Measurements from ENCODE around the gene GREM1.

Gene GREM1

DNA sequence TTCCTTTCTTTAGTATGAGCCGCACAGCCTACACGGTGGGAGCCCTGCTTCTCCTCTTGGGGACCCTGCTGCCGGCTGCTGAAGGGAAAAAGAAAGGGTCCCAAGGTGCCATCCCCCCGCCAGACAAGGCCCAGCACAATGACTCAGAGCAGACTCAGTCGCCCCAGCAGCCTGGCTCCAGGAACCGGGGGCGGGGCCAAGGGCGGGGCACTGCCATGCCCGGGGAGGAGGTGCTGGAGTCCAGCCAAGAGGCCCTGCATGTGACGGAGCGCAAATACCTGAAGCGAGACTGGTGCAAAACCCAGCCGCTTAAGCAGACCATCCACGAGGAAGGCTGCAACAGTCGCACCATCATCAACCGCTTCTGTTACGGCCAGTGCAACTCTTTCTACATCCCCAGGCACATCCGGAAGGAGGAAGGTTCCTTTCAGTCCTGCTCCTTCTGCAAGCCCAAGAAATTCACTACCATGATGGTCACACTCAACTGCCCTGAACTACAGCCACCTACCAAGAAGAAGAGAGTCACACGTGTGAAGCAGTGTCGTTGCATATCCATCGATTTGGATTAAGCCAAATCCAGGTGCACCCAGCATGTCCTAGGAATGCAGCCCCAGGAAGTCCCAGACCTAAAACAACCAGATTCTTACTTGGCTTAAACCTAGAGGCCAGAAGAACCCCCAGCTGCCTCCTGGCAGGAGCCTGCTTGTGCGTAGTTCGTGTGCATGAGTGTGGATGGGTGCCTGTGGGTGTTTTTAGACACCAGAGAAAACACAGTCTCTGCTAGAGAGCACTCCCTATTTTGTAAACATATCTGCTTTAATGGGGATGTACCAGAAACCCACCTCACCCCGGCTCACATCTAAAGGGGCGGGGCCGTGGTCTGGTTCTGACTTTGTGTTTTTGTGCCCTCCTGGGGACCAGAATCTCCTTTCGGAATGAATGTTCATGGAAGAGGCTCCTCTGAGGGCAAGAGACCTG, 13.2 kb downstream of the GREM1 start:
- DNase-seq (ENCODE audit: low read depth) = no peak

DNA sequence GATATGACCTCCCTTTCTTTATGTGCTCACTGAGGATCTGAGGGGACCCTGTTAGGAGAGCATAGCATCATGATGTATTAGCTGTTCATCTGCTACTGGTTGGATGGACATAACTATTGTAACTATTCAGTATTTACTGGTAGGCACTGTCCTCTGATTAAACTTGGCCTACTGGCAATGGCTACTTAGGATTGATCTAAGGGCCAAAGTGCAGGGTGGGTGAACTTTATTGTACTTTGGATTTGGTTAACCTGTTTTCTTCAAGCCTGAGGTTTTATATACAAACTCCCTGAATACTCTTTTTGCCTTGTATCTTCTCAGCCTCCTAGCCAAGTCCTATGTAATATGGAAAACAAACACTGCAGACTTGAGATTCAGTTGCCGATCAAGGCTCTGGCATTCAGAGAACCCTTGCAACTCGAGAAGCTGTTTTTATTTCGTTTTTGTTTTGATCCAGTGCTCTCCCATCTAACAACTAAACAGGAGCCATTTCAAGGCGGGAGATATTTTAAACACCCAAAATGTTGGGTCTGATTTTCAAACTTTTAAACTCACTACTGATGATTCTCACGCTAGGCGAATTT, 14.9 kb downstream of the GREM1 start:
- no peak for DNase-seq (ENCODE audit: low read depth)

DNA sequence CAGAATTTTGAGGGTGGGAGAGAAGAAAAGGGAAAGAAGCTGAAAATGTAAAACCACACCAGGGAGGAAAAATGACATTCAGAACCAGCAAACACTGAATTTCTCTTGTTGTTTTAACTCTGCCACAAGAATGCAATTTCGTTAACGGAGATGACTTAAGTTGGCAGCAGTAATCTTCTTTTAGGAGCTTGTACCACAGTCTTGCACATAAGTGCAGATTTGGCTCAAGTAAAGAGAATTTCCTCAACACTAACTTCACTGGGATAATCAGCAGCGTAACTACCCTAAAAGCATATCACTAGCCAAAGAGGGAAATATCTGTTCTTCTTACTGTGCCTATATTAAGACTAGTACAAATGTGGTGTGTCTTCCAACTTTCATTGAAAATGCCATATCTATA, 15.5 kb downstream of the GREM1 start:
- DNase-seq (ENCODE audit: low read depth) = no peak

DNA sequence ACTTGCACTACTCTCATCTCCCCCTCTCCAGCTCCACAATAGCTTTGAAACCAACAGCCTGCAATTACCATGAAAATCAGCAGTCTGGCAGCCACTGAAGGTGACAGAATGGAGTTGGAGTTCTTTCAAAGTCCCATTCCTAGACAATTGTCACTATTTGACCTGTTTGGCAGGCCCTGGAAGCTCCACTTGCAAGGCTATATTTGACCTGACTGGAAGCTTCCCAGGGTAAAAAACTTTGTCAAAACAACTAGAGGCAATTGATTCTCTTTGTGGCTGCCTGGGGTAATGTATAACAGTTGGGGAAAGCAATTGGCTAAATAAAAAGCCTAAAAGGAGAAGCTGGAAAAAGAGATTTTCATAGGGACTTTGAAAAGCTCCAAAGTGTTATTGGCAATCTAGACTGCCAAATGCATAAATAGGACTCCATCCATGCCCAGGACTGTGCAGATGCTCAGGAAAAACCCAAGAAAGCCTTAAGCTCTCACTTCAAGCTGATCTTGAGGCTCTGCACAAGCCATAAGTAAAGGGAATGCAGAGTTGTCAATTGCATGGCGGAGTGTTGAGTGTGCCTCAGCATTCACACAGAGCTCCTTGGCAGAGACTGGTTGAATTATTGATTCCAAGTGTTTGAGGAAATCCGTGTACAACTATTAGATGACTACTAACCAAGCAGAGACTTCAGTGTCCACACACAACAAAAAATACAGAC, 18.3 kb downstream of the GREM1 start:
- DNase-seq (ENCODE audit: low read depth) = no peak

DNA sequence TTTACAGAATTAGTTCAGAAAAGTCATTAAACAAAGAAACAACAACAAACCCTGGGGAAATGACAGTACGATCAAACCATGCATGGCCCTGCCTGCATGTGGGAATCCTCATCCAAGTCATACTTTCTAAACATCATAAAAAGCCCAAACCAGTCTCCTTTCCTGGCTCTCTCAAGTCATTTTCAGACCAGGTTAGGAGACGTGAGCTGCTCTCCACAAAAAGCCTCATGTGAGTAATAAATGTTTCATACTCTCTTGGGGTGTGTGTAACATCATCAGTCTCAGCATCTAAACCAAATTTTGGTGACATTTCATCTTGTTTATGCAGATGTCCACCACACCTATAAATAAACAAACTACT, 18.9 kb downstream of the GREM1 start:
- no peak for DNase-seq (ENCODE audit: low read depth)

DNA sequence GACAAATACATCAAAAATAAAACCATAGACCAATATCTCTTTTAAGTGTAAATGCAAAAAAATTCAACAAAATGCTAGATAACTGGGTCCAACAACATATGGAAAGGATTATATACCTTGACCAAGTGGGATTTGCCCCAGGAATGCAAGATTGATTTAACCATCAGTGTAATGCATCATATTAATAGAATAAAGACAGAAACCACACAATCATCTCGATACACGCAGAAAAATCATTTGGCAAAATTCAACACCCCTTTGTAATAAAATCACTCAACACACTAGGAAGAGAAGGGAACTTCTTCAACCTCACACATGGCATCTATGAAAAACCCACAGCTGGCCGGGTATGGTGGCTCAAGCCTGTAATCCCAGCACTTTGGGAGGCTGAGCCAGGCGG, 19.5 kb downstream of the GREM1 start:
- DNase-seq (ENCODE audit: low read depth) = no peak

DNA sequence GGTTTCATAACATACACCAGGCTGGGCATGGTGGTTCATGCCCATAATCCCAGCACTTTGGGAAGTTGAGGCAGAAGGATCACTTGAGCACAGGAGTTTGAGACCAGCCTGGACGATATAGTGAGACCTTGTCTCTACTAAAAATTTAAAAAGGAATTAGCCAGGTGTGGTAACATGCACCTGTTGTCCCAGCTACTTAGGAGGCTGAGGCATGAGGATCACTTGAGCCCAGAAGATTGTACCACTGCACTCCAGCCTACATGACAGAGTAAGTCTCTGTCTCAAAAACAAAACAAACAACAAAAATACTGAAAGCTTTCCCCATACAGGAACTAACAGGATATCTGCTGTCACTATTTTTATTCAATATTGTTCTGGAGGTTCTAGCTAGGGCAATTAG, 20.9 kb downstream of the GREM1 start:
- no peak for DNase-seq (ENCODE audit: low read depth)

DNA sequence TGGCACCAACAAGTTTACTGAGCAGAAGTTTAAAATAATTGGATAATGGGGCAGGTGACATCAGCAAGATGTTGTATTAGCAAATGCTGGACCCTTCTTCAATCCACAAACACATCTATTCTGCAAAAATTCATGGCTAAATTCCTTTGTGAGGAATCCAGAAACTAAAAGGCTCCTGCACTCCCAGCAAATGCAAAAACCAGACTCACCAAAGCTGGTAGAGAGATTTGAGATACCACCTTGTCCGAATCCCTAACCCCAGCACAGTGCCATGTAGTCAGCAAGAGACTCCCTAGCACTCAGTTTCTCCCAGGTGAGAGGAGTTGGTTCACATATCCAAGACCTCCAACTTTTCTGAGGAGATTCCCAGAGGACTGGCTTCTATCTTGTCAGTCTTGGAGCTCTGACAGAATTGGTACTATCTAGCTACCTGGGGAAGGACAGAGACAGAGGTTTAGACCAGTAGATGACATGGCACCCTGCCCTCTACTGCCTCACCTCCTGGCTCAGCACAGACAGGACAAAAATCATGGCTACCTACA, 21.8 kb downstream of the GREM1 start:
- no peak for DNase-seq (ENCODE audit: low read depth)

DNA sequence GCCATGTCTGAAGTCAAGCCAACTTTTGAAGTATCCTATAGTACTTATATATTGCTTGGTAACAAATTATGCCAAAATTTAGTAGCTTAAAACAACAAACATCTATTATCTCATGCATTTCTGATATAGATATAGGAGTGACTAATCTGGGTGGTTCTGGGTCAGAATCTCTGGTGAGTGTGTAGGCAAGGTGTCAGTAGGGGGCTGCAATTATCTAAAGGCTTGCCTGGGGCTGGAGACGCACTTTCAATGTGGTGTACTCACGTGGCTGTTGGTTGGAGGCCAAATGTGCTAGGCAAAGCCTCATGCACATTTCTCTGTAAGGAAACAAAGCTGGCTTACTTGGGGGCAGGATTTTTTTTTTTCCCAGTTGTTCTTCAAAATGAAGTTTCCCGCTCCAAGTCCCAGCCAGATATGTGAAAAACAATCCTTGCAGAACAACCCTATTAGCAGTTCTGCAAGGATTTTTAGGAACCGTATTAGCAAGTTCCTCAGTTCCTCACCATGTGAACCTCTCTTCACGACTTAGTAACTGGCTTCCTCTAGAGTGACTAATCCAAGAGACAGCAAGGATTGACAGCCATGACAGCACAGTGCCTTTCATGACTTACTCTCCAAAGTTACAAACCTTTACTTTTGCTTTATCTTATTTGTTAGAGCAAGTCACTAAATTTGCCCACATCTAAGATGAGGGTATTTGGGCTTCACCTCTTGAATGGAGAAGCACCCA, 25.8 kb downstream of the GREM1 start:
- DNase-seq (ENCODE audit: low read depth) = no peak

DNA sequence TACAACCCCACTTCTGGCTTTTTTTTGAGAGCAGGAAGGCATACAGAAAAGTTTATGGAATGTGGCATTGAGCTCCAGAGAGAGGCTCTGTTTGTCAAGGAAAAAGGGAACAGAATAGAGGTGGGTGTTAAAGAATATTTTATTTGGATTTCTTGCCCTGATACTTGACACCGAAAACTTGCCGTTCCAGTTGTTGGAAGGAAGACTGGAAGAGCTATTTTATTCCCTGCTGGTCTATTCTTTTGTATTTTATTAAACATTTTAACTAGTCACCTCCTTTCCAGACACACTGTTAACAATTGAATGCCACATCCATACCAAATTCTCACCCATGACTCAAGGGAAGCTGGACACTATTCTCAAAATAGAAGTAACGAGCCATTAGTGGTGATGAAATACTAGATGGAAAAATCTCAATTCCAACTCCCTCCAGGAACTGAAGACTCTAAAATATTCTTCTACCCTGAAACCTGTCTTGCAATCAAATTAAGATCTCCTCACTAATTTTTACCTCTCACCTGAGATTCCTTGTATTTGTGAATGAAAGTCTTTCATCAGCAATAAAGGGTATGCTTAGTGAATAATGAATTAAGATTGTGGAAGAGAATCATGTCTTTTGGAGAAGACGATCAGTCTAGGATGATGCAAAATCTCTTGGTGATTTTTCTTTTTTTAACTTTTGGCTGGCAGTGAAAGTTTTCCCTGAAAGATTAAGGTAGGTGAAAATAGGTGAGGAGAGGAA, 28.5 kb downstream of the GREM1 start:
- DNase-seq (ENCODE audit: low read depth) = no peak

DNA sequence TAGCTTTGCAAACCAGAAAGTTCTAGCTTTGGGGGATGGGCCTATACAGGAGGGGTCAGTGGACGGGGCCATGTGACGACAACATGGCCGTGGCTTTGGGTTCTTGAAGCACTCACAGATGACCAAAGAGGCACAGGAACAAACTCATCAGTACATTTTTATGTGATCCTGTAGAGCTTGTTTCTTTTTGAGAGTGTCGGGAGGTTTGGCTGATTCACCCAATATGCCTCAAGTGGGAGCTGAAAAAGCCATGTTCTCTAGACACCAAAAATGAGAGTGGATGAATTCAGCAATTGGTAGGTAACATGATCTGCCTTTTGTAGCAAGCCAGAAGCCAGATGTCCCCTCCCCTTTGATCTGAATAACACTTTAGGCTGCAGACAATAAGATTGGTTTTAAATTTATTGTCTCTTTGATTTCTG, 30.1 kb downstream of the GREM1 start:
- DNase-seq (ENCODE audit: low read depth) = no peak

DNA sequence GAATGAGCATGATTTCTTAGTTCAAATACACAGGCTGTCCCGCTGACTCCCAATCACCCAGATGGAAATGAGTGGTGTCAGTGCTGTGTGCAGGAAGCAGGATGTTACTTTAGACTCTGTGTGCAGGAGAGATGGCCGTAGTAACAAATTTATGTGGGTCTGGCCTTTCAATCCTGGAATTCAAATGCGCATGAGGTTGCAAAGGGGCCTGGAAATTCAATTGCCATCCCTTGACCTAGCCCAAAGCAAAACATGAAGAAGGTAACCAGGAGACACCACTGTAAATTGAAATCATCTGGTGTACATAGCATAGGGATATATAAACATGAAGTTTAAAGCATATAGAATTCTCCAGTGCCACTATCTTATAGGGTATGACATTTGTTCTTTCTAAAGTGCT, 33.2 kb downstream of the GREM1 start:
- DNase-seq (ENCODE audit: low read depth) = no peak

DNA sequence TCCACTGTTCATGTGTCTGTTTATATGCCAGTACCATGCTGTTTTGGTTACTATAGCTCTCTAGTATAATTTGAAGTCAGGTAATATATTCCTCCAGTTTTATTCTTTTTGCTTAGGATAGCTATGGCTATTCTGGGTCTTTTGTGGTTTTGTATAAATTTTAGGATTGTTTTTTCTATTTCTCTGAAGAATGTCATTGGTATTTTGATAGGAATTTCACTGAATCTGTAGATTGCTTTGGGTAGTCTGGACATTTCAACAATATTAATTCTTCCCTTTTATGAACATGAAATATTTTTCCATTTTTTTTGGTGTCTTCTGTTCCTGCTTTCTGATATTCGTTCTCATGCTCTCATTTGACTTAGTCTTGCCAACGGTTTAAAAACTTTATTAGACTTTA, 39.6 kb downstream of the GREM1 start:
- DNase-seq (ENCODE audit: low read depth) = no peak

DNA sequence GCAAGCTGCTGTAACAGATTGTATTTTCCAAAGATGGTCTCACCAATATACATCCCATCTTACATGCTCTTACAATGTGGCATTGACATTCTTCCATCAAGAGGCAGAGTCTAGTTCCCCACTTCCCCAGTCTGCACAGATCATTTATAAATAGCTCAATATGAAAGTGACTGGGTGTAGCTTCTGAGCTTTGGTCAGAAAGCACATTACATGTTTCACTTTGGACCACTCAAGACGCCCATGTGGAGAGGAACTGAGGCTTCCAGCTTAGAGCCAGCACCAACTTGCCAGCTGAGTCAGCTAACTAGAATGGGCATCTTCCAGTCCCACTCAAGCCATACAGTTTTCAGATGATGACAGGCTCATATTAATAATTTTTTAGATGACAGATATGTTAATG, 45.5 kb downstream of the GREM1 start:
- DNase-seq (ENCODE audit: low read depth) = no peak

DNA sequence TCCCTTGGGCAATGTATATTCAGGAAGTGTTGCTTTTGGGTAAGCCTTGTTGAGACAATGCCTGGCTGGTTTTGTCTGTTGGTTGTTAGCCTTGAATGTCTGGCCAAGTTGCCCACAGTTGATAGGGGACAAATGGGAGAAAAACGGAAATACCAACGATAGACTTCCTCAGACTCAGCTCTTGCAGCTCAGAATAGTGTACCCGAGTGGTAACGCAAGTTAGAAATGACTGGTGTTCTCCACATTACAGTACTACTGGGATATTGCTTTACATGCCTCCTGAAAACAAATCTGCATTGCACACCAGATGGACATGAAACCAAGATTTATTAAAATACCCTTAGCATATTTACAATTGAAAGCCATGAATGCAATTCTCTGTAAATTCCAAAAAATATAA, 47.4 kb downstream of the GREM1 start:
- no peak for DNase-seq (ENCODE audit: low read depth)

DNA sequence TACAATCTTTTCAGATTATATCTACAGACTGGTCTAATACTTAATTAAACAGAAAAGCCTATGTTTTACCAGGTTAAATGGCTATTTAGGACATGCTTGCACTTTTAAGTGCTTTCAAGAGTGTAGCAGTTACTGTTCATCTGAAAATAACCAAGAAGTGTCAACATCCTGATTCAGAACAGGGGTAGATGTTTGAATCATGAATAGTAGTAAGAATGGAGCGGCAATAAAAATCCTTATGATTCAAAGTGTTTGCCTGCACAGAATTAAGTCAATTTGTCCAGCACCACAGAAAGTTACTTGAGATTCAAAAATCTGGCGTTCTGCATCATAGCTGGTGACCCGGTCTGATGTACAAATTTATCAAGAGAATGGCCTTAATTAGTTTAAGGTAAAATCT, 48.3 kb downstream of the GREM1 start:
- DNase-seq (ENCODE audit: low read depth) = no peak

DNA sequence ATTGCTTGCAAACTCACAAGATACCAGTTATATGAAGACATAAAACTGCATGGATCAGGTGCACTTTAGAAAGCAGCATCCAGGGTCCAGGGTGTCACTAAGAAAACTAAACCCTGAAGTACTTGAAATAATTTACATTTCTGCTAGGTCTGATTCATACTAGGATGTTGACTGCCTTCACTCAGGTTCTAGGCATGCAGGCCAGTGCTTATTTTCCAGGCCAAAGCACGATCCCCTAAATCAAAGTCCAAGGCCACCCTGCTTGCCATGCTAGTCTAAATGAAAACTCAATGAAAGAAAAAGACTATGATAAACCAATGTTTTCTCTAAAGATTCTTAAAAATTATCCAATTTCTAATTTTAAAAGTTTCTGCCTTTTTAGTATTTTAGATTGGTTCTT, 49.4 kb downstream of the GREM1 start:
- no peak for DNase-seq (ENCODE audit: low read depth)

DNA sequence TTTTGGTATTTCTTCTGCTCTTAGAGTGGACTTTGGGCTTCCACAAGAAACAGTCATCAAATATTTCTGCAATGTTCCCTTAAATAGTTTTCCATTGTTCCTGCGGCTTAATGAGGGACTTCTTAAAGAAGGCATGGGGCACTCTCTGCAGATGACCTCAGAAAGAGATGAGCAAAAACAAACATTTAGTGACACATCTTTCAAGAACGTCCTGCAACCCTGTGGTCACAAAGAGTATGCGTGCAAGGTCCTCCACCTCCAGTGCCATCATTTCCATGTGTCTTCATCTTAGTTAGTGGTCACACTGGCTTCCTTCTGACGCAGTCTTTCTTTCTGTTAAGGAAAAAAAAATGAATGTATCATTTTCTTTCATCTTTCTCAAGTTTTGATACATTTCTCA, 56.2 kb downstream of the GREM1 start:
- no peak for DNase-seq (ENCODE audit: low read depth)

DNA sequence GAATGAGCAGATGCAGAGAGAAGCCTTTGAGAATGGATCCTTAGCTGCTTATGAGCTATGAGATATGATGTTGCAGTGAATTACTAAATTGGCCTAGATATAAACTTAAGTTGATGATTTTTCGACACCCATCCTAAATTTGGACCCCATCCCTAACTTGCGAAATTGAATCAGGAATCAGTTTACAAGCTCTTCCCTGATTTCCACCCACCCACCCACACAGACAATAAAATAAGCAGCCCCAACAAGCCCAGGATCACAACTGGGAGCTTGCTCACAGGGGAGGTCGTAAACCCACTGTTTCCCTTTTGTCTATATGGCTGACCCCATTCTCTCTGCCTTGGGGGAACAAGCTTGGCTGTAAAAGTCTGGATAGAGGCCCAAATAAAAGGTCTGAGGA, 57.3 kb downstream of the GREM1 start:
- DNase-seq (ENCODE audit: low read depth) = no peak

DNA sequence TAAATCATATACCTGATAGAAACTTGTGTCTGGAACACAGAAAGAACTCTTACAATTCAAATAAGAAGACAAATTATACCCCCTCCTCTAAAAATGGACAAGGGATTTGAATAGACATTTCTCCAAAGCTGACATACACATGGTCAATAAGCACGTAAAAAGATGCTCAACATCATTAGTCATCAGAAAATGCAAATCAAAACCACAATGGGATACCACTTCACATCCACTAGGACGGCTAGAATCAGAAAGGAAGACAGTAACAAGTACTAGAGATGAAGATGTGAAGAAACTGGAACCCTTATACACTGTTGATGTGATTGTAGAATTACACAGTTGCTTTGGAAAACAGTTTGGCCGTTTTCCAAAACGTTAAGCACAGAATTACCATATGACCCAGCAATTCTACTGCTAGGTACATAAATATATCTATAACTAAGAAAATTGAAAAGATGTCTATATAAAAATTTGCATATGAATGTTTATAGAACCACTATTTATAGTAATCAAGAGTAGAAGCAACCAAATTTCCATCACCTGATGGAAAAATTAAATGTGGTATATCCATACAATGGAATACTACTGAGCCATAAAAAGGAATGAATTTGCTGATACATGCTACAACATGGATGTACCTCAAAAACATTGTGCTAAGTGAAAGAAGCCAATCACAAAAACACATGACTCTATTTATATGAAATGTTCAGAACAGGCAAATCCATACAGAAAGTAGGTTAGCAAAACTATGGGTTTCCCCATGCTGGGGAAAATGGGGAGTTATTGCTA, 60.8 kb downstream of the GREM1 start:
- no peak for DNase-seq (ENCODE audit: low read depth)

DNA sequence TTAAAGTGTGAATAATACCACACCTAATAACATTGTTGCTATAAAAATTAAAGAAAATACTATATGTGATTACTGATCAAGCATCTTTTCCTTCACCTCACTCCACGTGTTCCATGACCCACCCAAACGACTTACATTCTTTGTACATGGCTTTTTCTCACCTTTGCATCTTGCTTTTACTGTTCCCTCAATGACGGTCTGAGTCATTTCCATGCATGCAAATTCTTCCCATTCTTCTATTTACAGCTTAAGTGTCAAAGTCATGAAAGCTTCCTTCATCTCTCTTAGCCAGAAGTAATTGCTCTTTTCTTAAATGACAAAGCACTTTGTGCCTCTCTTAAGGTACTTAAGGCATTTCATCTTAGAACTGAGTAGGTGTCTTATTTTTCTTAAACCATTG, 64.0 kb downstream of the GREM1 start:
- DNase-seq (ENCODE audit: low read depth) = no peak

All from activated T-cell treated with anti-CD3 and anti-CD28 coated beads for 24 hours (primary cell).